UCSD-AML1 (cell line): Measurements from ENCODE around the gene UNC13D.
A peak's percentile ranks its signal among the peaks of the same experiment; 100 is the strongest.
"Not testable (repeated sequence)": the region's sequence is repeated elsewhere in the genome, so short reads cannot be mapped to it uniquely, and the experiment has no call there.

Experiments used
- DNase-seq: peaks from one replicate; lab custom pipeline; 2025; ENCODE audit not compliant: unreplicated experiment; lab: John Stamatoyannopoulos, UW

UNC13D gene

DNA sequence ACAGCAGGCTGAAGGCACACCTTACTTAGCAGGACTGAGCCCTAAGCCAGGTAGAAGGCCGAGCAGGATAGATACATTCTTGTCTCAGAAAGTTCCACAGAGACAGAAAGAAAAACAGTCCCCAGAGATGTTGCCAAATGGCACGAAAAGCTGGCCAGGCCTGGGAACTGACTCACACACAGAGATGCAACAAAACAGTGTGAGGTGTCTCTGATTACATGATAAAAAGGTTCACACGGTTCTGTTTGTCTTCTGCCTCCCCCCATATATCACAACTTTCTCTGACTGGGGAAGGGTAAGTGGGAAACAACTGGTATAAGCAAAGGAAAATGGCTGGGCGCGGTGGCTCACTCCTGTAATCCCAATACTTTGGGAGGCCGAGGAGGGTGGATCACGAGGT, 9.2 kb upstream of the UNC13D start:
- DNase-seq: no peak

DNA sequence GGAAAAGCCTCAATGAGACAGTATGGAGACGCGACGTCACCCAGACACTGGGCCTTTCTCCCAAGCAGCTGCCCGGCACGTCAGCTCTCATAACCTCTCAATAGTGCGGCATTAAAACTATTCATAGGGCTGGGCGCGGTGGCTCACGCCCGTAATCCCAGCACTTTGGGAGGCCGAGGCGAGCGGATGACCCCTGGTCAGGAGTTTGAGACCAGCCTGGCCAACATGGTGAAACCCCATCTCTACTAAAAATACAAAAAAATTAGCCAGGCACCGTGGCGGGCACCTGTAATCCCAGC, 7.4 kb upstream of the UNC13D start:
- DNase-seq: not testable (repeated sequence)

DNA sequence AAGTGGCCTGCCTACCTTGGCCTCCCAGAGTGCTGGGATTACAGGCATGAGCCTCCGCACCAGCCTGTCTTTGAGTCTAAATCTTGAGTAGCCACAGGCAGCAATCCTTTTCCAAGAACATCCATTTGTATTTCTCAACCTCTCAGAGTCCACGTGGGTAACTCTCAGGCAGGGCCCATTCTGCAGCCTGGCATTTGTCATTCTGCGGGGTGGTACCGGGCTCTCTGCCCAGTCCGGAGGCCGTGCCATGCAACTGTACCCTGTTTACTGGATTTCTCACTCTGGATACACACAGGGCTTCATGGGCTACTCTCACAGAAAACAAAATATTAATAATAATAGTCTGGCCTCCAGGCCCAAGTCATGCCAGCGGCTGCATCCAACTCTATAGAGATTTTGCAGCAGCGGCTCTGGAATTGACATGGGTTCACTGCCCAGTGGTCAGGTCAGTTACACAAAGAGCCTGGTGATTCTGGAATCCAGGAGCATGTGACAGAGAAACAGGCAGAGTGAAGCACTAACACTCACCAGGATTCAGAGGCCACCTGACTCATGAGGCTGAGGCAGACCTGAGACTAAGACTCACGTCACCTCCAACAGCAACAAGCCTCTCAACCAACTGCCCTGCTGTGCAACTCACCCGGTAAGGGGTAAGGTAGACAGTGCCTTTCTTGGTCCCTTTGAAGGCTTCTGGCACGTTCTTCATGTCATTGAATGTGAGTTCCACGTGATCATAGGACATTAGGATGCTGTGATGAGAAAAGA, 6.9 kb upstream of the UNC13D start:
- no peak for DNase-seq

GRCh38 chr17:75849724-75850123, 5.5 kb upstream of the UNC13D start:
- DNase-seq: no peak

DNA sequence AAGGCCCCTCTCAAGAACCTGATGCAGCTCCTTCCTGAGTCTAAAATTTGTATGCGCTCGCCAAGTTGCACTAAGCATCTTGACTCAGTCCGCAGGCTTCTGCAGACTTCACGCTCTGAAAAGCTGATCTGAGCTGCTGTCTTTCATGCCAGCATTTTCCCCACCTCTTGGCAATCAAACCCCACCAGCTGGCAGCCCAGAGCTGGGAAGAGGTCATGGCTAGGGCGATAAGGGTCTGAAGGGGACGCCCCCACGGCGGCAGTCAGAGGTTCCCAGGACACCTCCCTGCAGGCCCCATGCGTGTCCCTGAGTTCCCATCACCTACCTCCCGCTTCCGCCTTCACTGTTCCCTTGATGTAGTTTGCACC, 5.1 kb upstream of the UNC13D start:
- DNase-seq: no peak

DNA sequence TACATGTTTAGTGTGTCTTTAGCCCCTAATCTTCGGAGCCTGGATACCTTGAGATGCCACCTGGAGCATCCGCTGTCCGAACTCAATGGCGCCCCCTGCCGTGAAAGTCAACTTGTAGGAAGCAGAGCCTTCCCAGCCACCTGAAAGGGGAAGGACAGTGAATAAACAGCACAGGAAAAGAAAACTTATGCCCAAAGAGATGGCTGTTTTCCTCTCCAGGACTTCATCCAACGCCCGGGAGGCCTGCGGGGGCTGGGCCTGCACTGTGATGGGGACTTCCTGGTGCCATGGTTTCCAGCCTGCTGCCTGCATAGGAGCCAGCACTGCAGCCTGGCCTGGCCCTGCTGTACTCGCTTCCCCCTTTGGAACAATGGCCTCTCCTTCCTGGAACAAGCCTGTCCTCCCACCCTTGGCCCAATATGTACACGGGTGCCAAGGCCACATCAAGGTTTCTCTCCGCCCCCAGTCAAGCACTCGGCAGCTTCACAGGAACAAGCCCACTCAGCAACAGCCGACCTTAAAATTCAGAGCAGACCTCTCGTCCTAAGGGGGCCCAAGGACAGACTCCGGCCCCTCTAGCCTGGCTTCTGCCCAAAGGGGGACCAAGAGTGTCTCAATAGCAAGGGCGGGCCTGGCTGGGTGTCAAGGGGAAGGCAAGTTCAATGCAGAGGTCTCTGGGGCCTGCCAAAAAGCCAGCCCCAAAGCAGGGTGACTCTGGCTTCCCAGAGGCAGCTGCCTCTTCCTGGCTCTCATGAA, 4.5 kb upstream of the UNC13D start:
- peak; percentile 74 for DNase-seq

DNA sequence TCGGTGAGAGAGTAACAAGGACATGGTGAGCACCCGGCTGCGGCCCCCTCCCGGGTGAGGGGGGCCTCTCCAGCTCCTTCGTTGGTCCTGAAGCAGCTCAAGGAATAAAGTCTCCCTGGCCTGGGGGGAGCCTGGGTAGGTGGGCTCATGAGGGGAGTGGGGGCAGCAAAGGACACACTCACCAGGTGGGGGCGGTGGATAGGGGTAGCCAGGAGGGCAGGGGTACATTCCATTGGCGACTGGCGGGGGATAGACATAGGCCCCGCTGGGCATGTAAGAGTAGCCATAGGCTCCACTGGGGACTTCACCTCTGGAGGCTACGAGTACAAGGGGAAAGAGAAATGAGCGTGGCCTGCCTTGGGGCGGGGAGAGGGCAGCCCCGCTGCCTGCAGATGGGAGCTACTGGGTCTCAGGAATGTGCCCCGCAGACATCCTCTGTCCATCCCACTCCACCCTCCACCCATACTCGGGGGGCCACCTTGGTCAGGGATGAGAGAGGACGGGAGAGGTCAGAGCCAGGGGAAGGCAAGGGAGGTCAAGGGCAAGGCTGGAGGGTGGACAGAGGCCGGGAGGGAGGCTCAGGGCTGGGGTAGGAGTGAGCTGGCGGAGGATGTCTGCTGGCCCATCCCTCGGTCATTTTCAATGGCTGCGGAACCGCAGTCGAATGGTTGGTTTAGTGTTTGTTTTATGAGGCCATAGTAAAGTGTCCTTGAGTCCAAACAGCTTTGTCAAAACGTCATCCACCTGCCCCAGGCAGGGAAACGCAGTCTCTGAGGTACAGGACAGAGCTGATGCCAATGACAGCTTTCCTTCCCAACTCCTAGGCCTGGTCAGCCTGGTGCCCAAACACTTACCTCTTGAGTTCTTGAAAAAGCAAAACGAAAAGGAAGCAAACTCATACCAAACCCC, 3.7 kb upstream of the UNC13D start:
- no peak for DNase-seq

GRCh38 chr17:75846692-75847613, 2.7 kb upstream of the UNC13D start:
- DNase-seq: no peak

- no peak for DNase-seq
Measured at GRCh38 chr17:75845933-75846691, 1.9 kb upstream of the UNC13D start.

- peak; percentile 91 for DNase-seq
Measured at GRCh38 chr17:75845058-75845711, 981 bp upstream of the UNC13D start.

DNA sequence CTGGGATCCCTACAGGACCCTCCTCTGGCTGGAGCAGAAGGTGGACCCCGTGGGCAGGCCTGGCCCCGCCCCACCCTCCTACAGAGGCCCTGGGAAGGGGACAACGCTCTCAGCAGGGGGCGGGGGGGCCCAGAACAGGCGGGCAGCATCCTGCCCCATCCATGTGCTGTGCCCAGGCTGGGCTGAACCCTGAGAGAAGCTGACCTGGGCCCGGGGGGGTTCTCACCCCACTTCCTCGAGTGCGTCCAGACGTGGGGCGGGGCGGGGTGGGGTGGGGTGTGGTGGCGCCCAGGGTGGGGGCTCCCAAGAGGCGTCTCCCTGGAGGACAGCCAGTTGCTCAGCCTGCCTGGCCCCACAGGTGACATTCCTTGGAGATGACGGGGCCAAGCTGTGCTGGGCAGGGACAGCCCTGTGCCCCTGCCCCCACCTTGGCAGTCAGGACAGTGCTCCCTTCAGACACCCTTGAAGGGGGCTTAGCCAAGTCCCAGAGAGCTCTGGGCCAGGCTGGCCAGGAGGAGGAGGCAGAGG, 390 bp upstream of the UNC13D start:
- peak; percentile 79 for DNase-seq

GRCh38 chr17:75842963-75843576, 1.1 kb downstream of the UNC13D start:
- DNase-seq: no peak

GRCh38 chr17:75842411-75842810, 1.8 kb downstream of the UNC13D start:
- no peak for DNase-seq

- DNase-seq: no peak
Measured at GRCh38 chr17:75840799-75841164, 3.4 kb downstream of the UNC13D start.

GRCh38 chr17:75839942-75840798, 4.0 kb downstream of the UNC13D start:
- DNase-seq: no peak

DNA sequence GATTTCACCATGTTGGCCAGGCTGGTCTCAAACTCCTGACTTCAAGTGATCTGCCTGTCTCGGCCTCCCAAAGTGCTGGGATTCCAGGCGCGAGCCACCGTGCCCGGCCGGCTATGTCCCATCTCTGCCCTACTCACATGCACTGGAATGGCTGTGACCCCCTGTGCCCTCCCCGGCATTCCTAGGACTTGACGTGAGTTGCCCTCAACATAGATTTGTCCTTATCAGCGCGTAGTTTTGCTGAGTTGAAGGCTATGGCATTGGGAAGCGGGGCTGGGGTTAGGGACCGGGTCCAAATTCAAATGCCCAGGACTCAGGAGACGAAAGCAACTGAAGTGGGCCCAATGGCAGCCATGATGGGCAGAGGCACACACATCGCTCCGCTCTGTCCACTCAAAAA, 5.8 kb downstream of the UNC13D start:
- DNase-seq: no peak

GRCh38 chr17:75837899-75838298, 6.3 kb downstream of the UNC13D start:
- no peak for DNase-seq

DNA sequence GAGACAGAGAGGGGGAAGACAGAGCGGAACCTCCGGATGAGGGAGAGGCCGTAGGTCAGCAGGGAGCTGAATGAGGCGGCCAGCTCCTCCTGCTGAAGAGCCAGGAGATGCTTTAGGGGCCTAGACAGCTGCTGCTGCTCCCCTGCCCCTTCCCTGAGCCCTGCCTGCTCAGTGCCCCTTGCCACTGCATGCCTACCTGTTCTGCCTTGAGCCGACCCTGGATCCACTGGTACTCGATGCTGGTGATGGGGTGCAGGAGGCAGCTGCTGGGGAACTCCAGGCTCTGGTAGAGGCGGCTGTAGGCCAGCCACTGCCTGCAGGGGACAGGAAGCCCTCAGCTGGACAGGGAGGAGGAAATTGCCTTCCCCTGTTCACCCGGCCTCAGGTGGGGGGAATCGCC, 7.6 kb downstream of the UNC13D start:
- no peak for DNase-seq
